SJSA1 (cell line): ENCODE measurements around the gene EFHD1. TPM values are rescaled to one million over a fixed set of nuclear protein-coding genes. Genes with fewer than 3 reads are reported as not detected.
"Not testable (repeated sequence)": the region's sequence is repeated elsewhere in the genome, so short reads cannot be mapped to it uniquely, and the experiment has no call there.

Experiments used
- DNase-seq, 2 experiments: peaks; one replicate each; pipeline ENCODE4 v3.0.0-alpha.2; 2015 to 2020; ENCODE audit warnings: low spot score in 2 of 2, low read depth in 1 of 2
- H3K27ac ChIP-seq: fragments of 250-450 bp; sonication (Bioruptor Pico); 2 replicates; pipeline ENCODE4 v1.5.1; 2020; ENCODE audit warnings: mild to moderate bottlenecking, moderate library complexity
- H3K27me3 ChIP-seq: fragments of 250-450 bp; sonication (Bioruptor Pico); replicated peaks from 2 replicates; pipeline ENCODE4 v1.5.1; 2020; ENCODE audit warnings: mild to moderate bottlenecking, moderate library complexity
- H3K36me3 ChIP-seq: fragments of 250-450 bp; sonication (Bioruptor Pico); 2 replicates; pipeline ENCODE4 v1.5.1; 2020; ENCODE audit warnings: mild to moderate bottlenecking
- H3K4me1 ChIP-seq: fragments of 250-450 bp; sonication (Bioruptor Pico); replicated peaks from 2 replicates; pipeline ENCODE4 v1.6.1; 2021; ENCODE audit warnings: mild to moderate bottlenecking
- H3K4me3 ChIP-seq: fragments of 250-450 bp; sonication (Bioruptor Pico); 2 replicates; pipeline ENCODE4 v1.5.1; 2020; ENCODE audit warnings: mild to moderate bottlenecking
- H3K9me3 ChIP-seq: fragments of 250-450 bp; sonication (Bioruptor Pico); replicated peaks from 2 replicates; pipeline ENCODE4 v1.5.1; 2020; ENCODE audit warnings: mild to moderate bottlenecking
- total RNA-seq: library from RNA; depleted of rRNA; stranded (reverse); fragments of >200 nt; shearing (Covaris generic); gene quantifications from 2 replicates; pipeline ENCODE4 v1.2.3, GENCODE V29; 2014

Gene EFHD1
- total RNA-seq, 1 experiment from 2014 or later, result 0.66 TPM

DNA sequence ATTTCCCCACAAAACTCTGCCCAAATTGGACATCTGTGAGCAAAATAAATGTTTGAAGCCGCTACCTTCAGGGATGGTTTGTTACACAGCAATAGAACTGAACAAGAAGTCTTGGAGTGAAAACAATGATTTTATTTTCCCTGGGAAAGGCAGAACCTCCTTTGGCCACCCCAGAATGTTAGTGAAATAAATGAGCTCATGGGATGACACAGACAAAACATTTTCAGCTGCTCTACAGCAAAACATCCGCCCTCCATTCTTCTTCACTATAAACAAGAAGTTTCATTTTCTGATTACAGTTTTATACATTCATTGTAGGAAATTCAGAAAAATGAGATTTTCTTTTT, 4.3 kb upstream of the EFHD1 start:
- peak in 1 of 2 experiments; percentile 26 for DNase-seq
- Histone ChIP-seq H3K4me3 (no peak overlapping the region), H3K36me3 (no peaks in the 10 kb centered on the region), H3K9me3 (0 out of 2 replicates have a peak, but pooled peaks cover 4% of the 10 kb centered on the region), H3K27ac (peak overlapping the region; percentile 34; the same call in 1 of the 2 replicates), H3K27me3 (peaks cover 12% of the 10 kb centered on the region), H3K4me1 (peaks cover 31% of the 10 kb centered on the region)

DNA sequence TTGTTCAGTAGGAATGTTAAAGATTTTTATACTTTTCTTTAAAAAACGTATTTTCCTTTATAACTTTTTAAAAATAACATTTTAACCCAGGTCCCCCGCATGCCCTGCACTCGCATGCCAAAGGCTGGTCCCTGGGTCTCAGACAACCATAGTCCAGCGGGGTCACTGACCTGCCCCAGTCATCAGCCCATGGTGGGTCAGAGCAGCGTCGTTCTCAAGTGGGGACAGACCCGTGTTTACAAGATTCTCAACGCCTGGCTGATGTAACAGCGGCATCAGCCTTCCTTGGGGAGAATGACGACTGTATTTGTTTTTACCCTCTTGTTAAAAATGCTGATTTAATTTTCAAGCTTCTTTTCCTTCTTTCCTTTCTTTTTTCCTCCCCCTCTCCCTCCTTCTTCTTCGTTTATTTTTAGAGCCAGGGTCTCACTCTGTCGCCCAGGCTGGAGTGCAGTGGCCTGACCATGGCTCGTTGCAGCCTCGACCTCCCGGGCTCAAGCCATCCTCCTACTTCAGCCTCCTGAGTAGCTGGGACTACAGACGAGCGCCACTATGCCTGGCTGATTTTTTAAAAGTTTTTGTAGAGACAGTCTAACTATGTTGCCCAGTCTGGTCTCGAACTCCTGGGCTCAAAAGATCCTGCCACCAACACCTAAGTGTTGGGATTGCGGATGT, 1.0 kb upstream of the EFHD1 start:
- H3K27me3 ChIP-seq, result peaks cover 12% of the 10 kb centered on the region
- no peaks in the 10 kb centered on the region for H3K36me3 ChIP-seq
- H3K27ac ChIP-seq, result no peak overlapping the region
- H3K9me3 ChIP-seq, result 0 out of 2 replicates have a peak, but pooled peaks cover 4% of the 10 kb centered on the region
- peaks cover 23% of the 10 kb centered on the region for H3K4me1 ChIP-seq
- H3K4me3 ChIP-seq, result peak overlapping the region; percentile 48
- DNase-seq, result no peak

DNA sequence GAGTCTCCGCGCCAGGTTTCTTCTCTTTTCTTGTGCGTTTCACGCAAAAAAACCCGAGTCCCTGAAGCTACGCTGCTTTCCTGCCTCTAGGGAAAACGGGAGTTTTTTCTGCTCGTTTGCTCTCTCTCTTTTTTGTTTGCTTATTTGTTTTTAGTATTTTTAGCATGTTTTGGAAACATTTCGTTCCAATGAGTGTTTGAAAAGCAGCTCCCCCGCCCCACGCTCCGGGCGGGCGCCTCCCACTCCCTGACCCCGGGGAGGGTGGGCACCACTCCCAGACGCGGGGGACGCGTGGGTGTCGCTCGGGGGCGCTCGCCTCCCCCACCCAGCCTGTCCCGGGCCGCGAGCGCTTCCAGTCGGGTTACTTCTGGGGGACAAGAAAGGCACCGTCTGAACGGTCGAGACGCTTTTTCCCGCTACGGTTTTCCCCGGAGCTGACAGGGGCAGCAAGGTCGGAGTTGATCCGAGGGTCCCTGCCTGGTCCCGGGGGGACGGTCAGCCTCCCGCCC, 446 bp upstream of the EFHD1 start:
- H3K4me3 ChIP-seq, result peak overlapping the region; percentile 48
- no peak overlapping the region for H3K27ac ChIP-seq
- 0 out of 2 replicates have a peak, but pooled peaks cover 4% of the 10 kb centered on the region for H3K9me3 ChIP-seq
- DNase-seq, result peak in 1 of 2 experiments; percentile 74
- peaks cover 23% of the 10 kb centered on the region for H3K4me1 ChIP-seq
- no peaks in the 10 kb centered on the region for H3K36me3 ChIP-seq
- H3K27me3 ChIP-seq, result peaks cover 12% of the 10 kb centered on the region

DNA sequence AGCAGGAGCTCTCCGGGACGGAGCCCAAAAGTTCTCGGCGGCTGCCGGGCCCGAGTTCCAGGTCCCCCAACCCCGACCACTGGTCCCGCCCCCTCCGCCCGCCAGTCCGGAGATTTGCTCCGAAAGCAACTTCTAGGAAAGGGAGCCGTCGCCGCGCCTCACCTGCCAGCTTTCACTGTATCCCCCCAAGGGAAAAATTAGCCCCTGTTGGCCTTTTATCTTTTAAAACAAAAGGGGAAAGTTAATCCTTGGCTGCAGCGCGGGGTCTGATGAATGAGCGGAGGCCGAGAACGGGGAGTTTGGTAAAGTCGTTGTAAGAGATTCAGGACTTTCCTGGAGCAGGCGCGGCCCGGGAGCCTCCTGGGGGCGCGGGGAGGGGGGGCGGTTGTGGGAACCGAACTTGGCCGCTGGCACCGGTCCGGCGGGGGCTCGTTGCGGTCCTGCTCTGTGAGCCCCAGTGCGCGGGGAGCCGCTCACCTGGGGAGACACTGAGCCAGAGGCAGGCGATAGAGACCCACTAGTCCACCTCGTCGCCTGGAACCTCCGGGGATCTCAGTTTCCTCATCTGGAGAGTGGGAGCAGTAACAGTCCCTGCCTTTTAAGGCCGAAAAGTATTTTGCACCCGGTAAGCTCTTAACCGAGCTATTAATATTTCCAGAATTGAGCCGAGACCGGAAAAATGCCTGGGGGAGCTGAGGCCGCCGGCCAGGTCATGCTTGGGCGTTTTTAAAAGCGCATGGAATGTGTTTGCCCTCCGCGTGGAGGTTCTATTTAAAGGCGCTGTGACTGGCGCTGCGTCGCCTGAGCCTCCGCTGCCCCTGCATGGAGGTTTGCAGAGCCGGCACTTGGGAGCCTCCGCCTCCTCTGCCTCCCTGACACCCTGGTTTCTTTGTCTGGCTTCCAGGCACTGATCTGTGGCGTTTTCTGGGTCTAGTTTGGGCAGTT, 1.1 kb downstream of the EFHD1 start:
- DNase-seq, result no peak
- 0 out of 2 replicates have a peak, but pooled peaks cover 4% of the 10 kb centered on the region for H3K9me3 ChIP-seq
- no peak overlapping the region for H3K4me3 ChIP-seq
- H3K27me3 ChIP-seq, result peaks cover 12% of the 10 kb centered on the region
- no peak overlapping the region for H3K27ac ChIP-seq
- H3K36me3 ChIP-seq, result no peaks in the 10 kb centered on the region
- H3K4me1 ChIP-seq, result peaks cover 18% of the 10 kb centered on the region

DNA sequence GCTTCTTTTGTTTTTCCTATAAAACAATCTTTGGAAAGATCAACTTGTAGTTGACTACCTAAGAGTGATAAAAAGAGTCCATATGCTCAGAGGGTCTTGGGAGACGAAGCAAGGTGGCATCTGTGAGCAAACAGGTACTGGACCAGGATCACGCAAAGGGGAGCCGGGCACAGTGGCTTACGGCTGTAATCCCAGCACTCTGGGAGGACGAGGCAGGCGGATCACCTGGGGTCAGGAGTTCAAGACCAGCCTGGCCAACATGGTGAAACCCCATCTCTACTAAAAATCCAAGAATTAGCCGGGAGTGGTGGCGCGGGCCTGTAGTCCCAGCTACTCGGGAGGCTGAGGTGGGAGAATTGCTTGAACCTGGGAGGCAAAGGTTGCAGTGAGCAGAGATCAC, 2.0 kb downstream of the EFHD1 start:
- not testable (repeated sequence) for H3K27ac ChIP-seq
- peaks cover 18% of the 10 kb centered on the region for H3K4me1 ChIP-seq
- peaks cover 12% of the 10 kb centered on the region for H3K27me3 ChIP-seq

DNA sequence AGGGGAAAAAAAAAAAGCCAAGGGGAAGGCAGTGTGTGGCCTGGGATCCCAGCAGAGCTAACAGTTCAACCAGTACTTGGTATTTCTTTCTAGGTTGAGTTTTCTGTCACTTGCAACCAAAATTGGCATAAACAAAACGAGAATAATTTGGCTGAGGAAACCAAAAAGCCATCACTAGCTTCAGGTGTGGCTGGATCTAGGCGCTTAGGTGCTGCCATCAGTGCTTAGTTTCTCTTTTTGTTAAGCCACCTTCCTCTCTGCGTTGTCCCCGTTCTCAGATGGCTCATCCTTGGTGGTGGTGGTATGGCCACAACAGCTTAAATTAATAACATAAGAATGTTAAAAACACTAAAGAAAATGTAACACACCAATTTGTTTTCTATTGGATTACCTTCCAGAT, 2.4 kb downstream of the EFHD1 start:
- Histone ChIP-seq H3K4me3 (no peak overlapping the region), H3K27me3 (peaks cover 12% of the 10 kb centered on the region), H3K27ac (no peak overlapping the region), H3K4me1 (peaks cover 18% of the 10 kb centered on the region), H3K36me3 (no peaks in the 10 kb centered on the region), H3K9me3 (0 out of 2 replicates have a peak, but pooled peaks cover 4% of the 10 kb centered on the region)
- DNase-seq, result no peak

More for the DNA sequence above, 2.0 kb downstream of the EFHD1 start:
- not testable (repeated sequence) for H3K4me3 ChIP-seq, DNase-seq, H3K9me3 ChIP-seq, H3K36me3 ChIP-seq

DNA sequence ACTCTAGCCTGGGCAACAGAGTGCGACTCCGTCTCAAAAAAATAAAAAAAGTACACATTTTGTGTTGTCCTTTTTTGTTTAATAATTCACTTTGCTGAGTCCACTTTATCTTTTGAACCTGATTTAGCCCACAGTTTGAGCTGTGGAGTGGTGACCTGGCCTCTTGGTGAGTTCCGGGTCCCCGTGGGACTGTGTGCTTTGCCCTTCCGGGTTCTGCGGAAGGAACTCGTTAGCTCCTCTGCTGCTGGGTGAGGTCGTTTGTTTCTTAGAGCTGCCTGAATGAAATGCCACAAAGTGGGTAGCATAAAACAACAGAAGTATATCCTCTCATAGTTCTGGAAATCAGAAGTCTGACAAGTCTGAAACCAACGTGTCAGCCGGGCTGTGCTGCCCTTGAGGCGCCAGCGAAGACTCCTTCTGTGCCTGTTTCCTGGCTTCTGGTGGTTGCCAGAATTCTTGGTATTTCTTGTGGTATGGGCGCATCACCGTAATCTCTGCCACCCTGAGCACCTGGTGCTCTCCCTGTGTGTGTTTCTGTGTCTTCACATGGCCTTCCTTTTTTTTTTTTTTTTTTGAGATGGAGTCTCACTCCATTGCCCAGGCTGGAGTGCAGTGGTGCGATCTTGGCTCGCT, 3.5 kb downstream of the EFHD1 start:
- Histone ChIP-seq H3K4me1 (peaks cover 18% of the 10 kb centered on the region), H3K4me3 (no peak overlapping the region), H3K27me3 (peaks cover 12% of the 10 kb centered on the region), H3K27ac (no peak overlapping the region), H3K36me3 (no peaks in the 10 kb centered on the region), H3K9me3 (0 out of 2 replicates have a peak, but pooled peaks cover 4% of the 10 kb centered on the region)
- no peak for DNase-seq

DNA sequence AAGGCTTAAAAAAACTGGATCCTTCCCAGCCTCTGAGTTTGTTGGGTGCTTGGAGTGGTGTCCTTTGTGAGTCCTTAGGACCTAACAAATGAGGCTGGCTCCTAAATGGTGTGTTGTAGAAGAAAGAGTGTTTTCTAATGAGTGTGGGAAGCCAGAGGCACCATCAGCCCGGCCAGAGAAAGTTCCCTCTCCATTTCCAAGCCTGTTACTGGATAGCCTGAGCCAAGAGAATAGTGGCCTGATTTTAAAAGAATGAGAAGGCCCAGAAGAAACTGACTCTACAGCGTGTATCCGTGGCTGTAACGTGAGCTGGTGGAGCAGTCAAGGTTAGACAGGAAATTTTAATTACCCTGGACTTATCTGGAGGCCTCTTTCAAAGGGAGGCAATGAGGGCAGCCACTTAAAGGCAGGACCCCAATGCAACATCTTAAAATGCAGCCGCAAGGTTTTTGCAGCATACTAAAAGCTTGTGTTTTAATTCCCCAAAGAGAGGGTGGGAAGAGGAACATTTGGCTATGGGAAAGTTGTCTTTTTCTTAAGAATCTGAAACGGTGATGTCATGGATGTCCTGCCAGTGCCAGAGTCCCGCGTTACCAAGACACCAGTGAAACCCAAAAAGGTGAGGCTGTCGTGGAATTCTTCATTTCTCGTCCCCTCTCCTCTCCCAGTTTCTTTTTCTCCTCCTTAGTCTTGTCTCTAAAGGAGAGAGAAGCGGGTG, 4.6 kb downstream of the EFHD1 start:
- H3K27me3 ChIP-seq, result peaks cover 9% of the 10 kb centered on the region

DNA sequence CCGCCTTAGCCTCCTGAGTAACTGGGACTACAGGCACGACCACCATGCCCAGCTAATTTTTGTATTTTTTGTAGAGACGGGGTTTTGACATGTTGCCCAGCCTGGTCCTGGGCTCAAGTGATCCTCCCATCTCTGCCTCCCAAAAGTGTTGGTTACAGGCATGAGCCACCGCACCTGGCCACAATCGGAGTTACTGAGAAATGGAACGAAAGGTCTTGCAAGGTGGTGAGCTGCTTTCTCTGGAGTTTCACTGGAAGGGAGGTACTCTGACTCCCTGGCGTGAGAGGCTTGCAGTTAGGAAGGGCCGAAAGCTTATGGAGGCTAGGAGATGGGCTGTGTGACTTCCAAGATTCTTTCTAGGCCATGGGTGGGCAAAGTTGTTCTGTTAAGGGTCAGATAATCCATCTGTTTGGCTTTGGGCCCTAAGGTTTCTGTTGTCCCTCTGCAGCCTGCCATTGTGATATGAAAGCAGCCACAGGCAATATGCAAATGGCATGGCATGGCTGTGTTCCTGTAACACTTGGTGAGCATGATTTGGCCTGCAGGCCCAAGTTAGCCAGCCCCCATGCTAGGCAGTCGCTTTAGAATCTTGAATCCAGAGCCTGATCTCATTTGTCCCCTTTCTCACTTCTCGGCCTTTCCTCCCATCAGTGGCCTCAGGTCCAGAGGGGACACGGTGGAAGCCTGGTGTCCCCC, 7.9 kb downstream of the EFHD1 start:
- Histone ChIP-seq H3K4me3 (no peak overlapping the region), H3K9me3 (no peaks in the 10 kb centered on the region), H3K4me1 (no peaks in the 10 kb centered on the region), H3K36me3 (no peaks in the 10 kb centered on the region), H3K27me3 (no peaks in the 10 kb centered on the region), H3K27ac (no peak overlapping the region)
- DNase-seq, result no peak

More for the DNA sequence above, 4.6 kb downstream of the EFHD1 start:
- Histone ChIP-seq H3K4me3 (no peak overlapping the region), H3K36me3 (no peaks in the 10 kb centered on the region), H3K9me3 (0 out of 2 replicates have a peak, but pooled peaks cover 4% of the 10 kb centered on the region), H3K27ac (no peak overlapping the region), H3K4me1 (peaks cover 10% of the 10 kb centered on the region)
- no peak for DNase-seq

DNA sequence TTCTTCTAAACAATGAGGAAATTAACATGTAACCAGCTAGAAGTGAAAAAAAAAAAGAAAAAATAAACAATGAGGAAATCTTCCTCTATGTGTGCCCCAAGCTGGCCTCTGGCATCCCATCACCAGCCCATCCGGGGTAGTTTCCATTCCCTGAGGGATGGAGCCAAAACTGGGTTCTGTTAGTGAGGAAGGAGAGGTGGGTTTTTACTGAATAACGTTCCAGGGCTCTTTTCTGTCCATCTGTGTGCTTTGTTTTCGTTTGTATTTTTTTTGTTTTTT, 9.7 kb downstream of the EFHD1 start:
- Histone ChIP-seq H3K4me1 (no peaks in the 10 kb centered on the region), H3K27me3 (no peaks in the 10 kb centered on the region)
- no peak for DNase-seq

DNA sequence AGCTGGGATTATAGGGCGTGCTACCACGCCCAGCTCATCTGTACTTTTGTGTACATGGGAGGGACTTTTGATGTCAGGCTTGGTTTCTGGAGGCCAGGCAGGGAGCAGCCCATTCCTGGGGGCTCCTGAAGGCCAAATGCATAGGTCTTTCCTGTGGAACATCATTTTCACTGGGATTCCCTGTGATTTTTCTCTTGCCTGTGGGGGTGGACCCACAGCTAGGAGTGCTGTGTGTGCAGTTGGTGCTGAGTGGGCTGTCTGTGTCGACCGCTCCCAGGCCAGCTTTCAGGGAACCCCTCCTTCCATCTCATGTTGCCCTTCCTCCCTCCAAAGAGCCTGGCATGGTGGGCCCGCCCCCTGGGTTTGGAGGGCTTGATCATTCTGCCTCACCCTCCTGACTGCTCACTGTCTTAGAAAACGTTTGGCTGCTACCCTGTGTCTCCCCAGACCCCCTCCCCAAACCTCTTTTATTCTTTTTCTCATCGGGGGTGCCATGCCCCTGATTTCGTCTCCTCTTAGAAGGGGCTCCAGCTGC, 10.5 kb downstream of the EFHD1 start:
- Histone ChIP-seq H3K9me3 (no peaks in the 10 kb centered on the region), H3K4me1 (no peaks in the 10 kb centered on the region), H3K27ac (no peak overlapping the region), H3K36me3 (no peaks in the 10 kb centered on the region), H3K4me3 (no peak overlapping the region), H3K27me3 (no peaks in the 10 kb centered on the region)
- no peak for DNase-seq

More for the DNA sequence above, 9.7 kb downstream of the EFHD1 start:
- no peak overlapping the region for H3K27ac ChIP-seq
- H3K9me3 ChIP-seq, result no peaks in the 10 kb centered on the region
- no peaks in the 10 kb centered on the region for H3K36me3 ChIP-seq
- H3K4me3 ChIP-seq, result no peak overlapping the region

DNA sequence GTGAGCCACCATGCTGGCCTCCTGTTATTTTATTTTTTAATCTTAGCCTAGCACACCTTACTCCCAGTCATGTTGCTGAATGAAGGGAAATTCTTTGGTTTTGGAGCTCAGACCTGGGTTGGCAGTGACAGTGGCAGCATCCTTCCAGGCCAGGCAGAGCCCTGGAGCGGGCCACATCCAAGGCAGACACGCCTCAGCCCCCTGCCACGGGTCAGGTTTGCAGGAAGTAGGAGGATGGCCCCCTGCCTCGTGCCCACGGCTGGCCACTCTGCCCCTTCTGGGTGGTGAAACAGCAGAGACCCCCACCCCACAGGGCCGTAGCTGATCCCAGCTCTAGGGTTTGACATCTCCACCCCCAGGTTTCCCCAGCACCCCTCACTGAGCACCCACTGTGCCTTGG, 11.7 kb downstream of the EFHD1 start:
- no peak overlapping the region for H3K27ac ChIP-seq
- H3K27me3 ChIP-seq, result no peaks in the 10 kb centered on the region
- H3K36me3 ChIP-seq, result no peaks in the 10 kb centered on the region
- no peak for DNase-seq
- no peaks in the 10 kb centered on the region for H3K9me3 ChIP-seq
- no peak overlapping the region for H3K4me3 ChIP-seq
- no peaks in the 10 kb centered on the region for H3K4me1 ChIP-seq
